ENCODE measurements around the gene RPL21. TPM values are rescaled to one million over a fixed set of nuclear protein-coding genes. Genes with fewer than 3 reads are reported as not detected.

RPL21 gene
- total RNA-seq, 2 experiments from 2014 or later = 1,706 to 1,738 TPM

GRCh38 chr13:27228131-27228530 lies 23.2 kb upstream of the RPL21 start:
- peaks cover 4% of the 10 kb centered on the region; the same call in 1 of the 2 replicates for H3K36me3 ChIP-seq (ENCODE audit: insufficient read depth, low read length)
- intact Hi-C loops (cut with micrococcal nuclease; ENCODE audit: unreplicated experiment) = no loop called here
- ChIA-PET CTCF (ENCODE audit: unreplicated experiment) (no interaction called here), POLR2A (interaction anchor here (0.5 kb wide), 1 partner anchor 68 kb away, joined by 3 read pairs; no protein-coding TSS in a partner anchor)
- H3K9me3 ChIP-seq (ENCODE audit: low read length) = peaks cover 35% of the 10 kb centered on the region
- peak; percentile 24 for DNase-seq (ENCODE audit: low spot score)
- no peaks in the 10 kb centered on the region for H4K20me1 ChIP-seq (ENCODE audit: insufficient read depth, low read length)
- H3K9me2 ChIP-seq (ENCODE audit: insufficient read depth, low read length) = no peaks in the 10 kb centered on the region
- H3K4me3 ChIP-seq (ENCODE audit: low read depth, low read length, poor library complexity, severe bottlenecking) = peak overlapping the region; percentile 17
- peaks cover 61% of the 10 kb centered on the region for H3K4me1 ChIP-seq (ENCODE audit: insufficient read depth, low read length, poor library complexity, severe bottlenecking)
- H3K27ac ChIP-seq (ENCODE audit: low read depth, low read length, poor library complexity, severe bottlenecking) = peak overlapping the region; percentile 46
- no peaks in the 10 kb centered on the region for H3K79me2 ChIP-seq (ENCODE audit: insufficient read depth, low read depth, low read length)
- TF ChIP-seq CTCF (conservative IDR thresholded peaks at IDR 0.05; ENCODE audit: low read length) = no peak
- no peak for TF ChIP-seq EZH2phosphoT487 (IDR thresholded peaks at IDR 0.05; ENCODE audit: borderline replicate concordance, low read depth, low read length)
- peak overlapping the region; percentile 63 for H3K4me2 ChIP-seq (ENCODE audit: low read length)
- peak overlapping the region; percentile 66; the same call in 1 of the 2 replicates for H2AFZ ChIP-seq (ENCODE audit: low read length)
- no TSS peak for BruUV-seq (replicated peaks)

- ChIA-PET CTCF (ENCODE audit: unreplicated experiment) (no interaction called here), POLR2A (interaction anchor here (0.6 kb wide), 1 partner anchor 56 kb away, joined by 3 read pairs; no protein-coding TSS in a partner anchor)
- Histone ChIP-seq H3K9me3 (ENCODE audit: low read length) (peaks cover 35% of the 10 kb centered on the region), H3K79me2 (ENCODE audit: insufficient read depth, low read depth, low read length) (no peaks in the 10 kb centered on the region), H2AFZ (ENCODE audit: low read length) (0 out of 2 replicates have a peak overlapping the region, but pooled peaks have one; percentile 13), H3K4me1 (ENCODE audit: insufficient read depth, low read length, poor library complexity, severe bottlenecking) (peaks cover 51% of the 10 kb centered on the region), H3K4me3 (ENCODE audit: low read depth, low read length, poor library complexity, severe bottlenecking) (no peak overlapping the region), H3K4me2 (ENCODE audit: low read length) (peak overlapping the region; percentile 36), H4K20me1 (ENCODE audit: insufficient read depth, low read length) (no peaks in the 10 kb centered on the region), H3K9me2 (ENCODE audit: insufficient read depth, low read length) (no peaks in the 10 kb centered on the region), H3K36me3 (ENCODE audit: insufficient read depth, low read length) (peaks cover 4% of the 10 kb centered on the region; the same call in 1 of the 2 replicates), H3K27ac (ENCODE audit: low read depth, low read length, poor library complexity, severe bottlenecking) (no peak overlapping the region)
- intact Hi-C loops (cut with micrococcal nuclease; ENCODE audit: unreplicated experiment) = no loop called here
- no TSS peak for BruUV-seq (replicated peaks)
- DNase-seq (ENCODE audit: low spot score) = no peak
- TF ChIP-seq EZH2phosphoT487 (IDR thresholded peaks at IDR 0.05; ENCODE audit: borderline replicate concordance, low read depth, low read length) = no peak
Measured at GRCh38 chr13:27229642-27230041, 21.7 kb upstream of the RPL21 start.

- Histone ChIP-seq H3K4me1 (ENCODE audit: insufficient read depth, low read length, poor library complexity, severe bottlenecking) (peaks cover 14% of the 10 kb centered on the region), H4K20me1 (ENCODE audit: insufficient read depth, low read length) (no peaks in the 10 kb centered on the region), H3K9me2 (ENCODE audit: insufficient read depth, low read length) (no peaks in the 10 kb centered on the region), H3K9me3 (ENCODE audit: low read length) (peaks cover 20% of the 10 kb centered on the region), H3K4me2 (ENCODE audit: low read length) (no peak overlapping the region), H3K4me3 (ENCODE audit: low read depth, low read length, poor library complexity, severe bottlenecking) (no peak overlapping the region), H2AFZ (ENCODE audit: low read length) (no peak overlapping the region), H3K27ac (ENCODE audit: low read depth, low read length, poor library complexity, severe bottlenecking) (no peak overlapping the region), H3K36me3 (ENCODE audit: insufficient read depth, low read length) (peaks cover 3% of the 10 kb centered on the region; the same call in 1 of the 2 replicates), H3K79me2 (ENCODE audit: insufficient read depth, low read depth, low read length) (no peaks in the 10 kb centered on the region)
- DNase-seq (ENCODE audit: low spot score) = no peak
- TF ChIP-seq EZH2phosphoT487 (IDR thresholded peaks at IDR 0.05; ENCODE audit: borderline replicate concordance, low read depth, low read length) (no peak), CTCF (conservative IDR thresholded peaks at IDR 0.05; ENCODE audit: low read length) (no peak)
- ChIA-PET CTCF (ENCODE audit: unreplicated experiment) (no interaction called here), POLR2A (interaction anchor here (0.5 kb wide), 1 partner anchor 10 kb away, joined by 3 read pairs; no protein-coding TSS in a partner anchor)
- intact Hi-C loops (cut with micrococcal nuclease; ENCODE audit: unreplicated experiment) = no loop called here
- BruUV-seq (replicated peaks) = no TSS peak
Measured at GRCh38 chr13:27233964-27234363, 17.4 kb upstream of the RPL21 start.

Measured in OCI-LY7 (cell line).